ENCODE results near the gene GAS7.

Gene GAS7

GRCh38 chr17:10109146-10109545, 89.3 kb downstream of the GAS7 start:
- Histone ChIP-seq H3K79me1 (ENCODE audit: low read length) (peaks cover under 1% of the 10 kb centered on the region), H3K27ac (ENCODE audit: low read depth, low read length) (no peak overlapping the region), H3K4me1 (ENCODE audit: control insufficient read depth in 1 of 2, insufficient read depth in 2 of 2, low read length in 2 of 2) (peaks cover 11 to 15% of the 10 kb centered on the region in 2 experiments), H4K91ac (ENCODE audit: low read depth, low read length) (no peak overlapping the region), H4K12ac (ENCODE audit: low read depth, low read length) (no peak overlapping the region), H2AK5ac (ENCODE audit: low read length) (no peak overlapping the region), H2BK5ac (ENCODE audit: low read depth, low read length, poor library complexity) (no peak overlapping the region), H3K27me3 (ENCODE audit: insufficient read depth, low read length) (no peaks in the 10 kb centered on the region), H3K23ac (ENCODE audit: low read length) (no peak overlapping the region), H3K9ac (ENCODE audit: low read length) (no peak overlapping the region), H3K4me2 (ENCODE audit: low read length) (no peak overlapping the region), H3K18ac (ENCODE audit: low read length) (no peak overlapping the region), H3K9me3 (ENCODE audit: insufficient read depth, low read depth, low read length) (no peaks in the 10 kb centered on the region), H3K4ac (ENCODE audit: low read depth, low read length) (no peak overlapping the region), H4K8ac (ENCODE audit: low read depth, low read length) (no peak overlapping the region), H3K4me3 (ENCODE audit: low read depth, low read length) (no peak overlapping the region), H3K36me3 (ENCODE audit: control insufficient read depth in 1 of 2, insufficient read depth in 2 of 2, low read length in 2 of 2) (no peaks in the 10 kb centered on the region), H2AFZ (ENCODE audit: insufficient read depth, low read length, poor library complexity) (no peak overlapping the region), H3K14ac (ENCODE audit: low read length) (no peak overlapping the region), H3K79me2 (ENCODE audit: control insufficient read depth, insufficient read depth, low read length, poor library complexity) (no peaks in the 10 kb centered on the region), H2BK120ac (ENCODE audit: insufficient read depth, low read length, poor library complexity) (no peak overlapping the region), H2BK12ac (ENCODE audit: low read length) (no peak overlapping the region)
- no peak for DNase-seq
- WGBS (ENCODE audit: extremely low coverage, insufficient coverage, insufficient read length), result no CpG with 5 or more reads among the region's 4 CpGs

- Histone ChIP-seq H3K4me3 (ENCODE audit: low read depth, low read length) (no peak overlapping the region), H3K79me1 (ENCODE audit: low read length) (no peaks in the 10 kb centered on the region), H2BK5ac (ENCODE audit: low read depth, low read length, poor library complexity) (no peak overlapping the region), H3K18ac (ENCODE audit: low read length) (peak overlapping the region; percentile 18), H3K4me2 (ENCODE audit: low read length) (no peak overlapping the region), H4K8ac (ENCODE audit: low read depth, low read length) (no peak overlapping the region), H3K9me3 (ENCODE audit: insufficient read depth, low read depth, low read length) (no peaks in the 10 kb centered on the region), H3K23ac (ENCODE audit: low read length) (no peak overlapping the region), H2BK12ac (ENCODE audit: low read length) (no peak overlapping the region), H3K4me1 (ENCODE audit: control insufficient read depth in 1 of 2, insufficient read depth in 2 of 2, low read length in 2 of 2) (peaks cover 11 to 13% of the 10 kb centered on the region in 2 experiments), H3K4ac (ENCODE audit: low read depth, low read length) (no peak overlapping the region), H4K12ac (ENCODE audit: low read depth, low read length) (no peak overlapping the region), H4K91ac (ENCODE audit: low read depth, low read length) (no peak overlapping the region), H3K27me3 (ENCODE audit: insufficient read depth, low read length) (no peaks in the 10 kb centered on the region), H3K79me2 (ENCODE audit: control insufficient read depth, insufficient read depth, low read length, poor library complexity) (no peaks in the 10 kb centered on the region), H2AK5ac (ENCODE audit: low read length) (no peak overlapping the region), H3K9ac (ENCODE audit: low read length) (no peak overlapping the region), H3K14ac (ENCODE audit: low read length) (no peak overlapping the region), H2AFZ (ENCODE audit: insufficient read depth, low read length, poor library complexity) (no peak overlapping the region), H2BK120ac (ENCODE audit: insufficient read depth, low read length, poor library complexity) (no peak overlapping the region), H3K27ac (ENCODE audit: low read depth, low read length) (no peak overlapping the region), H3K36me3 (ENCODE audit: control insufficient read depth in 1 of 2, insufficient read depth in 2 of 2, low read length in 2 of 2) (no peaks in the 10 kb centered on the region)
- no CpG with 5 or more reads among the region's 11 CpGs for WGBS (ENCODE audit: extremely low coverage, insufficient coverage, insufficient read length)
- no peak for DNase-seq
Measured at GRCh38 chr17:10107316-10108165, 90.9 kb downstream of the GAS7 start.

- Histone ChIP-seq H3K9ac (ENCODE audit: low read length) (no peak overlapping the region), H4K12ac (ENCODE audit: low read depth, low read length) (no peak overlapping the region), H3K4me3 (ENCODE audit: low read depth, low read length) (no peak overlapping the region), H3K36me3 (ENCODE audit: control insufficient read depth in 1 of 2, insufficient read depth in 2 of 2, low read length in 2 of 2) (no peaks in the 10 kb centered on the region), H2AK5ac (ENCODE audit: low read length) (no peak overlapping the region), H2BK5ac (ENCODE audit: low read depth, low read length, poor library complexity) (no peak overlapping the region), H3K79me1 (ENCODE audit: low read length) (no peaks in the 10 kb centered on the region), H3K18ac (ENCODE audit: low read length) (no peak overlapping the region), H2BK12ac (ENCODE audit: low read length) (no peak overlapping the region), H3K9me3 (ENCODE audit: insufficient read depth, low read depth, low read length) (no peaks in the 10 kb centered on the region), H3K4me2 (ENCODE audit: low read length) (peak overlapping the region; percentile 8), H4K91ac (ENCODE audit: low read depth, low read length) (no peak overlapping the region), H3K14ac (ENCODE audit: low read length) (no peak overlapping the region), H3K79me2 (ENCODE audit: control insufficient read depth, insufficient read depth, low read length, poor library complexity) (no peaks in the 10 kb centered on the region), H3K27ac (ENCODE audit: low read depth, low read length) (no peak overlapping the region), H3K4ac (ENCODE audit: low read depth, low read length) (no peak overlapping the region), H3K4me1 (ENCODE audit: control insufficient read depth in 1 of 2, insufficient read depth in 2 of 2, low read length in 2 of 2) (peaks cover 11 to 13% of the 10 kb centered on the region in 2 experiments), H2AFZ (ENCODE audit: insufficient read depth, low read length, poor library complexity) (no peak overlapping the region), H3K27me3 (ENCODE audit: insufficient read depth, low read length) (no peaks in the 10 kb centered on the region), H4K8ac (ENCODE audit: low read depth, low read length) (no peak overlapping the region), H2BK120ac (ENCODE audit: insufficient read depth, low read length, poor library complexity) (no peak overlapping the region), H3K23ac (ENCODE audit: low read length) (no peak overlapping the region)
- DNase-seq, result peak in 1 of 2 donors; percentile 13
- no CpG with 5 or more reads among the region's 9 CpGs for WGBS (ENCODE audit: extremely low coverage, insufficient coverage, insufficient read length)
Measured at GRCh38 chr17:10106067-10106466, 92.3 kb downstream of the GAS7 start.

- no peaks in the 10 kb centered on the region for H3K9me3 ChIP-seq (ENCODE audit: insufficient read depth, low read depth, low read length)
Measured at GRCh38 chr17:10105513-10106001, 92.8 kb downstream of the GAS7 start.

More at GRCh38 chr17:10105513-10106001, 92.8 kb downstream of the GAS7 start:
- Histone ChIP-seq H3K9ac (ENCODE audit: low read length) (no peak overlapping the region), H3K79me2 (ENCODE audit: control insufficient read depth, insufficient read depth, low read length, poor library complexity) (no peaks in the 10 kb centered on the region), H3K27me3 (ENCODE audit: insufficient read depth, low read length) (no peaks in the 10 kb centered on the region), H4K8ac (ENCODE audit: low read depth, low read length) (no peak overlapping the region), H4K12ac (ENCODE audit: low read depth, low read length) (no peak overlapping the region), H2BK5ac (ENCODE audit: low read depth, low read length, poor library complexity) (no peak overlapping the region), H2BK120ac (ENCODE audit: insufficient read depth, low read length, poor library complexity) (no peak overlapping the region), H3K4me3 (ENCODE audit: low read depth, low read length) (no peak overlapping the region), H3K14ac (ENCODE audit: low read length) (no peak overlapping the region), H2AFZ (ENCODE audit: insufficient read depth, low read length, poor library complexity) (no peak overlapping the region), H3K36me3 (ENCODE audit: control insufficient read depth in 1 of 2, insufficient read depth in 2 of 2, low read length in 2 of 2) (no peaks in the 10 kb centered on the region), H3K4me2 (ENCODE audit: low read length) (peak overlapping the region; percentile 8), H3K23ac (ENCODE audit: low read length) (no peak overlapping the region), H4K91ac (ENCODE audit: low read depth, low read length) (no peak overlapping the region), H2BK12ac (ENCODE audit: low read length) (no peak overlapping the region), H3K4ac (ENCODE audit: low read depth, low read length) (no peak overlapping the region), H3K79me1 (ENCODE audit: low read length) (no peaks in the 10 kb centered on the region), H2AK5ac (ENCODE audit: low read length) (no peak overlapping the region), H3K27ac (ENCODE audit: low read depth, low read length) (no peak overlapping the region), H3K18ac (ENCODE audit: low read length) (no peak overlapping the region), H3K4me1 (ENCODE audit: control insufficient read depth in 1 of 2, insufficient read depth in 2 of 2, low read length in 2 of 2) (peaks cover 11 to 13% of the 10 kb centered on the region in 2 experiments)
- no CpG with 5 or more reads among the region's 10 CpGs for WGBS (ENCODE audit: extremely low coverage, insufficient coverage, insufficient read length)
- peak; percentile 80 to 81 for DNase-seq

Measured in trophoblast cell (in vitro differentiated cells and primary cell).